Measurements from ENCODE around the gene RNF223.
"Not testable (repeated sequence)": the region's sequence is repeated elsewhere in the genome, so short reads cannot be mapped to it uniquely, and the experiment has no call there.

Gene RNF223

GRCh38 chr1:1058088-1058905 is 15.8 kb downstream of the RNF223 start:
- peak; percentile 32 for DNase-seq

DNA sequence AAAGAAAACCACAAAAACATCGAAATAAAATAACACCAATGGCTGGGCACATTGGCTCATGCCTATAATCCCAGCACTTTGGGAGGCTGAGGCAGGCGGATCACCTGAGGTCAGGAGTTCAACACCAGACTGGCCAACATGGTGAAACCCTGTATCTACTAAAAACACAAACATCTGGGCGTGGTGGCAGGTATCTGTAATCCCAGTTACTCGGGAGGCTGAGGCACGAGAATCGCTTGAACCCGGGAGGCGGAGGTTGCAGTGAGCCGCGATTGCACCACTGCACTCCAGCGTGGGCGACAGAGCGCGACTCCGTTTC is 16.4 kb downstream of the RNF223 start:
- not testable (repeated sequence) for DNase-seq

GRCh38 chr1:1055841-1056736 is 18.0 kb downstream of the RNF223 start:
- no peak for DNase-seq

DNA sequence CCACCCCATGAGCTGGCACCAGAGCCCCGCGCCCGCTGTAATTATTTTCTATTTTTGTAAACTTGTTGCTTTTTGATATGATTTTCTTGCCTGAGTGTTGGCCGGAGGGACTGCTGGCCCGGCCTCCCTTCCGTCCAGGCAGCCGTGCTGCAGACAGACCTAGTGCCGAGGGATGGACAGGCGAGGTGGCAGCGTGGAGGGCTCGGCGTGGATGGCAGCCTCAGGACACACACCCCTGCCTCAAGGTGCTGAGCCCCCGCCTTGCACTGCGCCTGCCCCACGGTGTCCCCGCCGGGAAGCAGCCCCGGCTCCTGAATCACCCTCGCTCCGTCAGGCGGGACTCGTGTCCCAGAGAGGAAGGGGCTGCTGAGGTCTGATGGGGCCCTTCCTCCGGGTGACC is 19.1 kb downstream of the RNF223 start:
- DNase-seq = no peak

GRCh38 chr1:1054099-1054700 is 19.9 kb downstream of the RNF223 start:
- no peak for DNase-seq

GRCh38 chr1:1053682-1054081 is 20.4 kb downstream of the RNF223 start:
- no peak for DNase-seq

DNA sequence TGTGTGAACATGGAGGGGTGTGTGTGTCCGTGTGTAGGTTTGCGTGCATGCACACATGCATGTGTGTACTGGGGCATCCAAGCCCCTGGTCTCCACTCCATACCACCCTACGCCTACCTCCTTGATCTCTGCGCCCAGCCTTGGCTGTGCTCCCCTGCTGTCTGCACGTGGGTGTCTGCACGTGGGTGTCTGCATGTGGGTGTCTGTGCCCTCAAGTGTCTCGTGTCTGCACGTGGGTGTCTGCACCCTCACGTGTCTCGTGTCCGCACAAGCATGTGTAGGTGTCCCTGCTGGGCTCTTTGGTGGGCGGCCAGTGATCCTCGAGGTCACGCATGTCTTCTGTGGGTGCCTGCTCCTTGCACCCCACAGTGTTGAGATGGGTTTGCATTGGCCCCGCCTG is 21.1 kb downstream of the RNF223 start:
- no peak for DNase-seq

DNA sequence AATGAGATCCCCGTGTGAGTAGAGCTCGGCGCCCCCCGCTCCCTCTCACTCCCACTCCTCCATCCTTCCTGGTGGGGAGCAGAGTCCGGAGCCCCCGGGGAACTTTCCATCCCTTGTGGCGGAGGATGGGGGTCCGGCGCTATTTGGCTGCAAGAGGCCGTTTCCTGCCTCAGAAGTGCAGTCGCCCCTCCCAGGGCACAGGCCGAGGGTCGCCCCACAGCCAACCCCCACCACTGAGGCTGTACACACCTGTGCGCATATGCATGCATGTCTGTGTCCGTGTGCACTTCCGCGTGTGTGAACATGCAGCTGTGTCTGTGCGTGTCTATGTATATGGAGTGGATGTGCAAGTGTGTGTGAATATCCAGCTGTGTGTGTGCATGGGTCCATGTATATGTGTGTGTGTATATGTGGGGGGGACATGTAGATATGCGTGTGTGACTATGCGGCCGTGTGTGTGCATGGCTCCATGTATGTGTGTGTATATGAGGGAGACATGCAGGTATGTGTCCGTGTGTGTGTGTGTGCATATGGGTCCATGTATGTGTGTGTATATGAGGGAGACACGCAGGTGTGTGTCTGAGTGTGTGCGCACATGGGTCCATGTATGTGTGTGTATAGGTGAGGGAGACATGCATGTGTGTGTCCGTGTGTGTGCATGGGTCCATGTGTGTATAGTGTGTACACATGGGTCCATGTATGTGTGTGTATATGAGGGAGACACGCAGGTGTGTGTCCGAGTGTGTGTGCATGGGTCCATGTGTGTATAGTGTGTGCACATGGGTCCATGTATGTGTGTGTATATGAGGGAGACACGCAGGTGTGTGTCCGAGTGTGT is 21.9 kb downstream of the RNF223 start:
- no peak for DNase-seq

- no peak for DNase-seq
Measured at GRCh38 chr1:1051127-1051810, 22.8 kb downstream of the RNF223 start.

DNA sequence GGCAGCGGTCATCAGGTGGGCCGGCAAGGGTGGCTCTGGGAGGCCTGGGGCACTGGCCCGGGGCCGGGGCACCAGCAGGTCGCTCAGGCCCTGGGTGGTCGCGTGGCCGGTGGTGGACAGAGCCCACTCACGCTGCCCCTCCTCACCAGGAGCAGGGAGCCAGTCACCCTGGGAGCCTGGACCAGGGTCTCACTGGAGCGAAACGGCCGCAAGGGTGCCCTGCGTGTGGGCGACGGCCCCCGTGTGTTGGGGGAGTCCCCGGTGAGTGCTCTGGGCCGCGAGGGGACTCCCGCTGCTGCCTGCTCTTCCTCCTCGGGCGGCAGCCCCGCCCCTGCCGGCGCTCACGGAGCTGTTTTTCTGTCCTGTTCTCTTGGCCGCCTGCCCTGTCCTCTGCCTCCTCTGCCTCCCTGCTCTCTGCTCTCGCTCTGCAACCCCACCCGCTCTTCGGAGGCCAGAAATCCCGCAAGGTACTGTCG is 23.5 kb downstream of the RNF223 start:
- DNase-seq = no peak

DNA sequence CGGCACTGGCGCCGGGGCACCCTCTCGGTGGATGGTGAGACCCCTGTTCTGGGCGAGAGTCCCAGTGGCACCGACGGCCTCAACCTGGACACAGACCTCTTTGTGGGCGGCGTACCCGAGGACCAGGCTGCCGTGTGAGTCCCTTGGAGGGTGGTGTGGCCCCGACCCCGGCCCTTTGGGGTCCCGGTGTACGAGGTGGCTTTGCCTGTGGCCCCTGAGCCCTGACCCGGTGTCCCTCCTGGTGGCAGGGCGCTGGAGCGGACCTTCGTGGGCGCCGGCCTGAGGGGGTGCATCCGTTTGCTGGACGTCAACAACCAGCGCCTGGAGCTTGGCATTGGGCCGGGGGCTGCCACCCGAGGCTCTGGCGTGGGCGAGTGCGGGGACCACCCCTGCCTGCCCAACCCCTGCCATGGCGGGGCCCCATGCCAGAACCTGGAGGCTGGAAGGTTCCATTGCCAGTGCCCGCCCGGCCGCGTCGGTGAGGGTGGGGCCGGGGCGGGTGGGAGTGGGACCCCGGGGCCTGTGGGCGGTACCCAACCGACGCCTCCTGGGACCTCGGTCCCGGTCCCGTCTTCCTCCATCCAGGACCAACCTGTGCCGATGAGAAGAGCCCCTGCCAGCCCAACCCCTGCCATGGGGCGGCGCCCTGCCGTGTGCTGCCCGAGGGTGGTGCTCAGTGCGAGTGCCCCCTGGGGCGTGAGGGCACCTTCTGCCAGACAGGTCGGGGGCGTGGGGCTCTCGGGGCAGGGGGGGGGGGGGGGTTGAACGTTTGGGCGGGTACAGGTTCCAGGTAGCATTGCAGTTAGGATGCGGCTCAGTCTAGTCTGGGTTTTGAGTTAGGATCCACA is 24.6 kb downstream of the RNF223 start:
- no peak for DNase-seq

- DNase-seq = no peak
Measured at GRCh38 chr1:1048765-1049164, 25.3 kb downstream of the RNF223 start.

- DNase-seq = no peak
Measured at GRCh38 chr1:1047963-1048362, 26.1 kb downstream of the RNF223 start.

- no peak for DNase-seq
Measured at GRCh38 chr1:1047407-1047806, 26.7 kb downstream of the RNF223 start.

DNA sequence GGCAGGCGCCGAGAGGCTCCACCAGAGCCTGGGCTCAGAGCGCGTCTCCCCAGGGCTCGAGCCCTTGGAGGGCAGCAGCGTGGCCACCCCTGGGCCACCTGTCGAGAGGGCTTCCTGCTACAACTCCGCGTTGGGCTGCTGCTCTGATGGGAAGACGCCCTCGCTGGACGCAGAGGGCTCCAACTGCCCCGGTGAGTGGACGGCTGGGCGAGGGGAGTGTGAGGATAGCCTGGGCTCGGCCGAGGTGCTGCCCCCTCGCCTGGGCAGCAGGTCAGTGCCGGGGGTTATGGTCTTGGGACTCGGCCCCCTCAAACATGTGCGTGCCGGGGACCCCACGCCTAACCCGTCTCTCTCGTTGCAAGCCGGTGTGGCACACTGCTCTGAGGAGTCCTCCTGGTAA is 27.3 kb downstream of the RNF223 start:
- DNase-seq = no peak

DNA sequence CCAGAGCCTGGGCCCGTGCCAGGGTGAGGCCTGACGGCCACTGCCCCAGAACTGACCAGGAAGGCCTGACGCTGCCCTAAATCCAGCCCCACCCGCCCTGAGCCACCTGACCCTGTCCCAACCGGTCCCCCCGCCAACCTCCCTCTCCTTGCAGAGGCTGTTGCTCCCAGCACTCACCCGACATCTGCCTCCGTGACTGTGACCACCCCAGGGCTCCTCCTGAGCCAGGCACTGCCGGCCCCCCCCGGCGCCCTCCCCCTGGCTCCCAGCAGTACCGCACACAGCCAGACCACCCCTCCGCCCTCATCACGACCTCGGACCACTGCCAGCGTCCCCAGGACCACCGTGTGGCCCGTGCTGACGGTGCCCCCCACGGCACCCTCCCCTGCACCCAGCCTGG is 27.9 kb downstream of the RNF223 start:
- no peak for DNase-seq

GRCh38 chr1:1045129-1045528 is 29.0 kb downstream of the RNF223 start:
- no peak for DNase-seq

GRCh38 chr1:1044455-1045078 is 29.5 kb downstream of the RNF223 start:
- no peak for DNase-seq

DNA sequence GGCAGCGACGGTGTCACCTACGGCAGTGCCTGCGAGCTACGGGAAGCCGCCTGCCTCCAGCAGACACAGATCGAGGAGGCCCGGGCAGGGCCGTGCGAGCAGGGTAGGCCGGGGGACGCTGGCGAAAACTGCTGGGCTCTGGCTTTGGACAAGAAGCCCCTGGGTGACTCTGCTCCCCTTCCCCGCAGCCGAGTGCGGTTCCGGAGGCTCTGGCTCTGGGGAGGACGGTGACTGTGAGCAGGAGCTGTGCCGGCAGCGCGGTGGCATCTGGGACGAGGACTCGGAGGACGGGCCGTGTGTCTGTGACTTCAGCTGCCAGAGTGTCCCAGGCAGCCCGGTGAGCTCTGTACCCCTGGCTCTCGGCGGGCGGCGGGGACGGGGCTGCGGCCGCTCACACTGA is 30.2 kb downstream of the RNF223 start:
- DNase-seq = no peak

- DNase-seq = no peak
Measured at GRCh38 chr1:1043411-1043810, 30.7 kb downstream of the RNF223 start.

DNA sequence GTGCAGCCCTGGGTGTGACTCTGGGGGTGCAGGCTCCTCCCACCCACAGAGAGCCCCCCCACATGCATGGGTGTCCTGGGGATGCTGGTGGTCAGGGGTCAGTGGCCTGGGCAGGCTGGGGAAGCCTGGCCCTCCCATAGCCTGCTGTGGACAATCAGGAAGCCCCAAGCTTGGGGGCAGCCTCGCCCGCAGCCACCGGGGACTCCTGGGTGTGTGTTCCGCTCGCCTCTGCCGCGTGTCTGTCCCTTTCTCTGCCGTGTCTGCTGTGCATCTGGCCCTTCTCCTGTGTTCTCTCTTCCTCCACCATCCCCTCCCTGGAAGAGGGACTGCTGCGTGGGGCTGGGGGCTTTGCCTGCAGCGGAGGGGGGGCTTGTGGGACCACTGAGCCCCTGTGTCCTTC is 31.3 kb downstream of the RNF223 start:
- no peak for DNase-seq
